ENCODE data around the gene D2HGDH.
"Not testable (repeated sequence)": the region's sequence is repeated elsewhere in the genome, so short reads cannot be mapped to it uniquely, and the experiment has no call there.

Gene D2HGDH

GRCh38 chr2:241751152-241751551 lies 16.7 kb downstream of the D2HGDH start:
- DNase-seq = no peak

GRCh38 chr2:241751776-241752175 lies 17.3 kb downstream of the D2HGDH start:
- no peak for DNase-seq

- DNase-seq = no peak
Measured at GRCh38 chr2:241752253-241752652, 17.8 kb downstream of the D2HGDH start.

GRCh38 chr2:241752689-241753276 lies 18.4 kb downstream of the D2HGDH start:
- no peak for DNase-seq

DNA sequence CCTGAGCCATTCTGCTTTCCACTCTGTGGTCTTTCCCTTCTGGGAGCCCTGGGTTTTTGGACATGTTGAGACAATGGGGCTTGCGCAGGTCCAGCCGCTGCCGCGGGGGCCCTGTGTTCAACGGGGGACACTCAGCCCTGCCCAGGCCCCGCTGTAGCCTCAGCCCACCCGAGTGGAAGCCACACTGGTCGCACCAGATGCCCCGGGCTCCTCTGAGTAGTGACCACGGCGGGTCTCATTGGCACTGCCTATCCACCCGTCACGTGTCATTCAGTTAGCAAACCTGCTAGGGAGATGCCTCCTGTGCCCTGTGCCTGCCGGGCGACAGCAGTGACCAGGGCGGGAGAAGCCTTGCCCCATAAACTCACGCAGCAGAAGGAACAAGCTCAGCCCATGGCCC lies 19.1 kb downstream of the D2HGDH start:
- DNase-seq = no peak

GRCh38 chr2:241754042-241754441 lies 19.6 kb downstream of the D2HGDH start:
- no peak for DNase-seq

DNA sequence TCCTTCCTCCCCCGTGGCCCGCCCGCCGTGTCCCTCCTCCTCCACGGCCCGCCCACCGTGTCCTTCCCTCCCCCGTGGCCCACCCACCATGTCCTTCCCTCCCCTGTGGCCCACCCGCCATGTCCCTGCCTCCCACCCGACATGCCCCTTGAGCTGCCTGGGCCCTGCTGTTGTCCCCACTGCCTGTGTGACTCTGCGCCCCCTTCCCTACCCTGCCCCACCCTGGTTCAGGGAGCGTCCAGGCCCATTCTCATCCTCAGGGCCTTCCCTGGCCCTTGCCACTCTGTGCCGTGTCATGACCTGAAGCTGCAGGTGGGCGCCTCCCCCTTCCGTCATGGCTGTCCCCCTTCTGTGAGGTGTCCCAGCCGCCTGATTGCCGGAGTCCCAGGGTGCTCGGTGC lies 20.7 kb downstream of the D2HGDH start:
- no peak for DNase-seq

DNA sequence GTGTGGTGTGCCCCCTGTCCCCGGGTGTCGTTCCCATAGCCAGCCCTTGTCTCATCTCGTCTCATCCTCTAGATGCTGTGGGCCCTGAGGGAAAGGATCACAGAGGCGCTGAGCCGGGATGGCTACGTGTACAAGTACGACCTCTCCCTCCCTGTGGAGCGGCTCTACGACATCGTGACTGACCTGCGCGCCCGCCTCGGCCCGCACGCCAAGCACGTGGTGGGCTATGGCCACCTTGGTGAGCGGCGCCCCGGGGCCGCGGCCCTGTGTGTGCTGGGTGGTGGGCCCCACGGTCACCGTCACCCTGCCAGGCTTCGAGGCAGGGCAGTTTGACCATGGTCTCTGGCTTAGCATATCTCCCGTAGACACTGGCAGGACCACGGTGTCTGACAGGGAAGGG lies 21.3 kb downstream of the D2HGDH start:
- no peak for DNase-seq

DNA sequence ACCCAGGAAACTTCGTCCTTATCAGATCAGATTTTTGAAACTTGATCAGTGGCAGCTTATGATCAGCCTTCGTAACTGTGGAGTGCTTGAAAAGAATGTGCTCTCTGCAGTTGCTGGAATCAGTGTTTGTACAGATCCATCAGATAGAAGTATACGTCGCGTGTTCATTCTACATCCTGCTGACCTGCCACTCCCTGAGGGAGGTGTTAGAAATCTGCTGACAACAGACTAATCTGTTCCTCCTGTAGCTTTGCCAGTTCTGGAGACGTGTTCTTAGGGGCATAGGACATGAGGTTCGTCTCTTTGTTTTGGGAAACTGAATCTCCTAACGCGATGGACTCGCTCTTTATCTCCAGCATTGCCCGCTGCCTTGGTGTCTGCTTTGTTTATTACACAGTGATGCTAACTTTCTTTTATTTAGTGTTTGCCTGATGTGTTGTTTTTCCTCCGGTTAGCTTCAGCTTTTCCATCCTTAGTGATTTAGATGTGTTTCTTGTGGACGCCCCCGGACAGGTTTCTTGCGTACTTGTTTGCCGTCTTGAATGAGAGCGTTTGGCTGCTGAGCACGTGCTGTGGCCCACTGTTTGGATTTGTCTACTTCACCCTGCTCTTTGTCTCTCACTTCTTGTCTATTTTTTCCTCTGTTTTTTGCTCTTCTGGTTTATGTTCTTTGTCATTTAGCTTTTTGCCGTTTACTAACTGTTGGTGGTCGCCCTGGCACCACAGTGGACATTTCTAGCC lies 24.8 kb downstream of the D2HGDH start:
- DNase-seq = no peak

- not testable (repeated sequence) for DNase-seq
Measured at GRCh38 chr2:241759893-241760292, 25.5 kb downstream of the D2HGDH start.

GRCh38 chr2:241760301-241760771 lies 25.9 kb downstream of the D2HGDH start:
- DNase-seq = no peak

DNA sequence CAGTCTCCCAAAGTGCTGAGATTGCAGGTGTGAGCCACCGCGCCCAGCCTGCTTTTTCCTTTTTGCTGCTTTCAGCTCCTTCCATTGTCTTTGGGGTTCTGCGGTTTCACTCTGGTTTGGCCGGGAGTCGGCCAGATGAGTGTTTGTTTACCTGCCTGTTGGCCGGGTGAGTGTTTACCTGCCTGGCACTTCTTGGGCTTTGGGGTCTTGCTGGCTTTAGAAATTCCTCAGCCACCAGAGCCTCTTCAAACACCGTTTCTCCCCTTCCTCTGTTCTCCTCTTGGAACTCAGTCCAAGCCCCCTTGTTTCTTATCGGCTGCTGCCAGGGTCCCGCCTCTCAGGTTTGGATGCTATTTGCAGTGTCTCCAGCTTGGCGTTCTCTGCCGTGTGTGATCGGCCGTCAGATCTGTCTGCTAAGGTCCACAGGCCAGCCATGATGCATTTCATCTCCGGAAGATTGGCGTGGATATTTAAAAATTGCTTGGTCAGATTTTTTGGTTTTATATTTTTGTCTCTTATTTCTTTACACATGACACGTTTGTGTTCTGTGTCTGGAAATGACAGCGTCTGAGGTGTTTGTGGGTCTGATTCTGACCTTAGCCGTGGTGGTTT lies 28.0 kb downstream of the D2HGDH start:
- DNase-seq = no peak

GRCh38 chr2:241762933-241763369 lies 28.5 kb downstream of the D2HGDH start:
- no peak for DNase-seq

DNA sequence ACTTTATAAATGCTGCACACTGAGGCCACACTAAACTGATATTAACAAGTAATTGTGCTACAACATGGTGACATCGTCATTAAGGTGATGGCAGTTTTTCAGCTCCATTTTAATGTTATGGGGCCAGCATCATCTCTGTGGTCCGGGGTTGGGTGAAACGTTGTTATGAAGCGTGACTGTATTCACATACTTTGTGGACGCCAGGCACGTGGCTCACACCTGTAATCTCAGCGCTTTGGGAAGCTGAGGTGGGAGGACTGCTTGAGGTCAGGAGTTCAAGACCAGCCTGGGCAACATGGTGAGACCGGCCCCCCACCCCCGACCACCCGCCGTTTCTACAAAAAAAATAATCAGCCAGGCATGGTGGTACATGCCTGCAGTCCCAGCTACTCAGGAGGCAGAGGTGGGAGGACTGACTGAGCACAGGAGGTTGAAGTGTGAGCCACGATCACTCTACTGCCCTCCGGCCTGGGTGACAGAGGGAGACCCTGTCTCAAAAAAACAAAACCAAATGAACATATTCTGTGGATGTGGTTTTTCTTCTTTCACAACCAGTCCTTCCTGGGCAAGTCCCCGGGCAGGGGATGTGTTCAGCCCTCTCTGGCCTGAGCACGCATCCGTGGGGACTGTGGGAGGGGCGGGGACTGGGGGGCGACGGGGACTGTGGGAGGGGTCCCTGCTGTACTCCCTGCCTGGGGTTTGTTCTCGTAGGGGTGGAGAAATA lies 29.3 kb downstream of the D2HGDH start:
- no peak for DNase-seq

DNA sequence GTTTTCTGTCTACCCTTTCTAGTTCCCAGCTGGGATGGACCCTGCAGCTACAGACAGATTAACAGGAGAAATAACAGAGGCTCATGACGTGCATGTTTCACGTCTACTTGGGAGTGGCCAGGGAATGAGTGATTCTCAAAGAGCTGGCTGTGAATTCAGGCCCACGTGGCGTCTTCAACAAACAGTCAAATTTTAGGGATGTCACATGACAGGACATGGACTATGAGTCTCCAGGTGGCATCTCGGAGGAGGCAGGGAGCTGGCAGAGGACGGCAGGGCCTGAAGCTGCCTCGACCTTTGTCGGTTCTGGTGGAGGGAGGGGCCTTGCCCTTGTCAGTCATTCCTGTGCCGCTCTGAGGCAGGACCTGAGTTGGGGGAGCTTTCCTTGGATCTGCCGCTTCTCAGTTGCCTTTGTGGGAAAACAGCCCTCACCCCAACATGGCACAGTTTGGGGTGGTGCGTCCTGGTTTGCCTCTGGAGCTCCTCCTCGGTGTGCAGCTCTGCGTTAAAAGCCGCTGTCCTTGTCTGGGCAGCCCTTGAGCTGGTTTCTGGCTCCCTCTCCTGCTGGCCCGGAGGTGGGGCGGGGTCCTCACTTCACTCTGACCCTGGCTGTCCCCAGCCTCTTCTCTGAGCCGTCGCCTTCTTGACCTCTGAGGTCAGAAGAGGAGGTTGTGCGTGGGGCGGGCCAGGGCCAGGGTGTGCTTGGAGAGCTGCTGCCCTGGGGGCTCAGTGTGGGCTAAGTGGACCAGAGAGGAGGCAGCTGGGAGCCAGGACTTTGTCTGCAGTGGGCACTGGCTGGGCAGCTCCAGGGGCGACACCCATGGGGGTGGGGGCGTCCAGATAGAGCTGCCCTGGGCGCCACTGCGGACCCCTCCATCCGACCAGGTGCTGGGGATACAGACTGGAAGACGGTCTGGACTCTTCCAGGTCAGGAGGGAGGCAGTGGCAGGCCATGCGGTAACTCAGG lies 30.1 kb downstream of the D2HGDH start:
- DNase-seq = no peak

- DNase-seq = no peak
Measured at GRCh38 chr2:241767464-241768250, 33.2 kb downstream of the D2HGDH start.

DNA sequence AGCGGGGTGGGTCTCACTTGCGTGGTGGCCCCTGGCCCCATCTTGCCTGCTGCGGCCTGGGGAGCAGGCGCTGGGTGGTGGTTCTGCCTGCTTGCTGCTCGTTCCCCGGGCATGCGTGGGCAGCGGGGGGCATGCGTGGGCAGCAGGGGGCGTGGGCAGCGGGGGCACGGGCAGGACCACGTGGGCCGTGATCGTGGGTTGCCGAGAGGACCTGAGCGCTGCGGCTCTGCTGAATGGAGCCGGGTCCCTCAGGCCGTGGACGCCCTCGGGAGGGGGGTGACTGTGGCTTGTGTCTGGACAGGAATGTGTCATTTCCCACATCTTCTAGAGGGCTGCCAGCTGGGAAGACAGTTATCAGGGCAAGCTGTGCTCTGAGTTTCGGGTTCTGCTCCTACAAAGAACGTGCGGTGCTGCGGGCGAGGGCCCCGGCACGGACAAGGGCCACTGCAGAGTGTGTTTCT lies 33.9 kb downstream of the D2HGDH start:
- no peak for DNase-seq

DNA sequence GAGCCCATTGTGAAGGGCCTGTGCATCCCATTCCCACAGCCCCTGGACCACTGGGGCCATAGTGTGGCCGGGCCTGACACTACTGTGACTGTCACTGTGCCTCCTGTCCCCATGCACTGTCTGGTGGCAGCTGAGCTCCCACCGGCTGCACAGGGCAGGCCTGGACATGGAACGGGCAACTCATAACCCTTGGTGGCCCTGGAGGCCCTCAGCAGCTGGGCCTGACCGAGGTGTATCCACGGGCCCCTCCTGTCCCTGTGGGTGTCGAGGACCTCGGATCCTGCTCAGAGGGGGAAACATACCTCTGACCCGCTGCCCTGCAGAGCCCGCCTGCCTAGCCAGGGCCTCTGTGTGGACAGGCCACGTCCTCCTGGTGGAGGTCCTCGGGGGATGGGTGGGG lies 34.4 kb downstream of the D2HGDH start:
- DNase-seq = no peak

- no peak for DNase-seq
Measured at GRCh38 chr2:241769819-241770184, 35.4 kb downstream of the D2HGDH start.

DNA sequence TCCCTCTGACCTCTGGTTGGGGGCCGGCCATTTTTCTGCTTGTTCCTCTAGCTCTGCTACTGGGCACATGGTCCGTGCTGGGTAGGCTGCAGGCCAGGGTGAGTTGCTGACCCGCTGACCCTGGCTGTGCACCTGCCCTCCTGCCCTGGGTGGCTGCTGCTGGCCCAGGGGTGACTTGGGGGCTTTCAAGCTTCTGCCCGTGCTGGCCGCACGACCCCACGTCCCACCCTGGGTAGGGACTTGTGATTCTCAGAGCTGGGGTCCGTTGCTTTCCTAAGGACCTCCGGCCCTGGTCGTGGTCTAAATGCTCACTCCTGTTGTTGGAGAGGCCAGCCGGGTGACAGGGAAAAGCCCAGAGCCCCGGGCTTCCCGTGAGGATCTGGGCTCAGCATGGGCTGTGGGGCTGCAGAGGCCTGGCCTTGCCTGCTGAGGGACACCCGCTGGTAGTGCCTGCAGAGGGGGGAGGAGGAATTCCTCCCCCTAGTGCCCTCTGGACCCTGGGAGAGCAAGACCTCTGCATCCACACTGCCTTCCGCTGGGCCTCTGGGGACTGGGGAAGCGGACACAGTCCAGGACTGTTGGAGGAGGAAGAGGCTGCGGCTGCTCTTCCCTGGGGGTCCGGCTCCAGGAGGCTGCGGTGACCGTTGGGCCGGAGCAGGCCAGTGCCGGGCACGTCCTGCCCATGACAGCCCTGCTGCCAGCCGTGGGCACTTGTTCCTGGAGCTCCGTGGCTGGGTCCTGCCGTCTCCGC lies 35.9 kb downstream of the D2HGDH start:
- no peak for DNase-seq

DNA sequence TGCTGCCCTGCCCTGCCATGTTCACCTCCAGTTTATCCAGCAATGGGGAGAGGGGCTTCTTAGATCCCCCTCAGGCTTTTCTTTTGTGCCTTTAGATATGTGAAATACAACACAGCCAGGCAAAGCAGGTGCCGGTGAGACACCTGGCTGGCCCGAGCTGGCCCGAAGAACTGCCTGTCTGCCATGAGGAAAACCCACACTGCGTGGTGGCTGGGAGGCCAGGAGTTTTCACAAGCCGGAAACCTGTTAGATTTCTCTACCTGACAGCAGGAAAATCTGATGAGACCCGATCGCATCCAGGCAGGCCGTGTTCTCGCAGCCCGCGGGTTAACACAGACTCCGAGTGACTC lies 36.5 kb downstream of the D2HGDH start:
- no peak for DNase-seq
